DND-41 (cell line): Measurements from ENCODE around the gene SLC1A7.
"Not testable (repeated sequence)": the region's sequence is repeated elsewhere in the genome, so short reads cannot be mapped to it uniquely, and the experiment has no call there.

Source experiments
- ATAC-seq: fragments of 200-7000 bp; cut with Tn5 transposase; 3 replicates; pipeline ENCODE4 v1.9.1; 2021; ENCODE audit warnings: low read depth; ENCODE audit not compliant: insufficient read depth
- DNase-seq: peaks from one replicate; pipeline ENCODE4 v3.0.0-alpha.2; 2020
- H2AFZ ChIP-seq: 2 replicates; pipeline ENCODE4 v1.6.0; 2012; ENCODE audit warnings: low read depth, low read length
- H3K27ac ChIP-seq: 2 replicates; pipeline ENCODE4 v1.5.1; 2012; ENCODE audit warnings: low read length, inconsistent platforms
- H3K27me3 ChIP-seq: fragments of 200-600 bp; sonication (generic); 2 replicates; pipeline ENCODE4 v1.6.0; 2012; ENCODE audit warnings: low read length, mild to moderate bottlenecking, inconsistent platforms; ENCODE audit not compliant: insufficient read depth, poor library complexity
- H3K36me3 ChIP-seq: 2 replicates; pipeline ENCODE4 v1.5.1; 2012; ENCODE audit warnings: low read length, inconsistent platforms; ENCODE audit not compliant: insufficient read depth
- H3K4me1 ChIP-seq: 2 replicates; pipeline ENCODE4 v1.5.1; 2012; ENCODE audit warnings: mild to moderate bottlenecking, low read length; ENCODE audit not compliant: insufficient read depth
- H3K4me2 ChIP-seq: 2 replicates; pipeline ENCODE4 v1.6.0; 2012; ENCODE audit warnings: mild to moderate bottlenecking, moderate library complexity, low read length, inconsistent platforms; ENCODE audit not compliant: insufficient read depth
- H3K4me3 ChIP-seq, 2 experiments: fragments of 200-600 bp in 1 of 2; shearing (Covaris generic) in 1 of 2; 2 replicates each; pipeline ENCODE4 v1.5.1; 2012 to 2016; ENCODE audit warnings: inconsistent platforms in 2 of 2, low read length in 2 of 2, mild to moderate bottlenecking in 2 of 2, low read depth in 1 of 2, moderate library complexity in 1 of 2
- H3K79me2 ChIP-seq: 2 replicates; pipeline ENCODE4 v1.6.0; 2012; ENCODE audit warnings: low read length, inconsistent platforms; ENCODE audit not compliant: insufficient read depth
- H3K9ac ChIP-seq: 2 replicates; pipeline ENCODE4 v1.6.0; 2012; ENCODE audit warnings: low read depth, mild to moderate bottlenecking, inconsistent platforms, low read length, moderate library complexity
- H3K9me3 ChIP-seq: 2 replicates; pipeline ENCODE4 v1.5.1; 2012; ENCODE audit warnings: low read length, moderate library complexity, mild to moderate bottlenecking, inconsistent platforms; ENCODE audit not compliant: insufficient read depth, severe bottlenecking
- H4K20me1 ChIP-seq: 2 replicates; pipeline ENCODE4 v1.6.0; 2012; ENCODE audit warnings: low read length; ENCODE audit not compliant: insufficient read depth
- CTCF ChIP-seq: IDR thresholded peaks from 2 replicates; pipeline ENCODE4 v1.5.1; 2012; ENCODE audit warnings: borderline replicate concordance, low read length, moderate library complexity, mild to moderate bottlenecking; ENCODE audit not compliant: poor library complexity, severe bottlenecking; ENCODE audit errors: extremely low read depth
- EZH2 ChIP-seq: IDR thresholded peaks from 3 replicates; pipeline ENCODE4 v1.6.1; 2012; ENCODE audit warnings: borderline replicate concordance, low read depth, mild to moderate bottlenecking, moderate library complexity, low read length, inconsistent platforms; ENCODE audit not compliant: severe bottlenecking

The SLC1A7 gene

GRCh38 chr1:53188099-53188498 lies 45.7 kb upstream of the SLC1A7 start:
- no peak for ATAC-seq
- no peaks in the 10 kb centered on the region for H3K4me1 ChIP-seq
- DNase-seq = no peak
- H3K27ac ChIP-seq = no peak overlapping the region
- peaks cover 6% of the 10 kb centered on the region for H3K27me3 ChIP-seq
- H3K4me2 ChIP-seq = no peak overlapping the region
- no peak overlapping the region for H2AFZ ChIP-seq
- no peaks in the 10 kb centered on the region for H3K36me3 ChIP-seq
- no peaks in the 10 kb centered on the region for H3K79me2 ChIP-seq
- no peaks in the 10 kb centered on the region for H3K9me3 ChIP-seq
- TF ChIP-seq EZH2 = no peak
- TF ChIP-seq CTCF = no peak
- H4K20me1 ChIP-seq = no peaks in the 10 kb centered on the region
- H3K9ac ChIP-seq = no peak overlapping the region
- H3K4me3 ChIP-seq = no peak overlapping the region

DNA sequence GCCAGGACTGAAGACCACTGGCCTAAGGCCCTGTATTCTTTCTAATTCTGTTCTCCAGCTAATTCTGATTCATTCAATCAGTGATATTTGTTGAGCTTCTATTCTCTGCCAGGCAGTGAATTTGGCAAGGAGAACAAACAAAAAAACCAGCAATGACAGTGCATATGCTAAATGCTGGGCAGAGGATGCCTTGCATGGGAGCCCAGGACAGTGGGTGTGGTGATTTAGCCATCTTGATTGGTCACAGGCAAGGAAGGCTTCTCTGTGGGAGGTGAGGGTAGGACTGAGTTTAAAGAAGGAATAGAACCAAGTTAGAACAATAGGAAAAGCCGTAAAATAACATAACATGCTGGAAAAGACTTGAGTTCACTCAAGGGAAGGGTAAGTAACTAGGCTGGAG lies 45.0 kb upstream of the SLC1A7 start:
- no peak for ATAC-seq
- no peak for DNase-seq
- no peaks in the 10 kb centered on the region for H3K4me1 ChIP-seq
- H4K20me1 ChIP-seq = no peaks in the 10 kb centered on the region
- H3K9me3 ChIP-seq = no peaks in the 10 kb centered on the region
- no peaks in the 10 kb centered on the region for H3K36me3 ChIP-seq
- H3K27me3 ChIP-seq = peaks cover 6% of the 10 kb centered on the region
- H3K4me2 ChIP-seq = no peak overlapping the region
- no peak overlapping the region for H3K27ac ChIP-seq
- TF ChIP-seq EZH2 (no peak), CTCF (no peak)
- no peak overlapping the region for H2AFZ ChIP-seq
- H3K4me3 ChIP-seq = no peak overlapping the region
- H3K9ac ChIP-seq = no peak overlapping the region
- no peaks in the 10 kb centered on the region for H3K79me2 ChIP-seq

DNA sequence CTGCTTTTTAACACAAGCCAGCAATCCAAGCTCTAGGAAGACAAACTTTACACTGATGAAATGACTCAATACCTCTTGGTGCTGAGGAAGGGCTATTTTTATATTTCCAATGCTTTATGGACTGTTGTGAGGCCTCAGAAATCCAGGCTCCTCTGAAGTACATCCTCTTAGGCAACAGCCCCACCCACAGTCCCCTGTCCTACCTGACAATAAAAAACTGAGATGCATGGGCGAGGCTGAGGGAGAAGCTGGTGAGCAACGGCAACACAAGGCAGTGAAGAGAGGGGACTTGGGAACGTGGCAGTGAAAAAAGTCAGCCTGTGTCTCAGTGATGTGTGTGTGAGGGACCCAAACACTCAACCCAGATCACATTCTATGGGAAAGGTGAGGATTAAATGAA lies 44.1 kb upstream of the SLC1A7 start:
- TF ChIP-seq EZH2 (no peak), CTCF (no peak)
- DNase-seq = no peak

GRCh38 chr1:53185955-53186297 lies 43.5 kb upstream of the SLC1A7 start:
- not testable (repeated sequence) for H3K4me3 ChIP-seq, H3K36me3 ChIP-seq, H3K9ac ChIP-seq, H3K27ac ChIP-seq, ATAC-seq, H3K27me3 ChIP-seq, H3K4me1 ChIP-seq, H3K9me3 ChIP-seq, H3K79me2 ChIP-seq, DNase-seq, H2AFZ ChIP-seq, H3K4me2 ChIP-seq, H4K20me1 ChIP-seq

More for the DNA sequence above, 44.1 kb upstream of the SLC1A7 start:
- Histone ChIP-seq H3K9ac (no peak overlapping the region), H3K36me3 (no peaks in the 10 kb centered on the region), H3K4me3 (no peak overlapping the region), H3K27me3 (peaks cover 6% of the 10 kb centered on the region), H4K20me1 (no peaks in the 10 kb centered on the region), H3K79me2 (no peaks in the 10 kb centered on the region), H3K9me3 (no peaks in the 10 kb centered on the region), H2AFZ (no peak overlapping the region), H3K4me2 (no peak overlapping the region), H3K4me1 (no peaks in the 10 kb centered on the region), H3K27ac (no peak overlapping the region)
- ATAC-seq = no peak
